GM12878 (cell line): Measurements from ENCODE around the gene GPI. TPM values are rescaled to one million over a fixed set of nuclear protein-coding genes. Genes with fewer than 3 reads are reported as not detected.

ENCODE experiments used
- ATAC-seq: fragments of 200-7000 bp; cut with Tn5 transposase; 3 replicates; pipeline ENCODE4 v1.9.1; 2020; ENCODE audit warnings: mild to moderate bottlenecking, moderate library complexity
- BruUV-seq: library from RNA; stranded (reverse); fragments of 400-500 nt; replicated peaks from 2 replicates; lab custom pipeline; 2021; lab: Mats Ljungman, UMichigan
- CTCF ChIA-PET: fragments of 300-600 bp; sonication (Branson Sonifier 250); formaldehyde crosslinking; extraction: SDS; loops from one replicate; lab custom pipeline; 2021; ENCODE audit warnings: inconsistent platforms; lab: Yijun Ruan, JAX
- POLR2A ChIA-PET: fragments of 350-600 bp; formaldehyde crosslinking; extraction: SDS; loops from one replicate; lab custom pipeline; 2021; ENCODE audit warnings: inconsistent platforms; lab: Charles Lee
- RAD21 ChIA-PET: fragments of 300-600 bp; sonication (Branson Sonifier 250); formaldehyde crosslinking; loops from one replicate; lab custom pipeline; 2023; ENCODE audit warnings: antibody characterized with exemption; ENCODE audit not compliant: unreplicated experiment; lab: Charles Lee
- SMC1A ChIA-PET: fragments of 300-600 bp; sonication (Branson Sonifier 250); formaldehyde crosslinking; loops from one replicate; lab custom pipeline; 2023; ENCODE audit not compliant: unreplicated experiment, uncharacterized antibody; lab: Charles Lee
- DNase-seq: peaks from one replicate; pipeline ENCODE4 v3.0.0-alpha.2; 2011; ENCODE audit warnings: low read depth, low spot score
- FAIRE-seq: peaks from 3 replicates; lab custom pipeline; 2011; peaks lifted over from hg19 to GRCh38; lab: Jason Lieb, UNC
- H2AFZ ChIP-seq: 2 replicates; pipeline ENCODE4 v1.6.0; 2011; ENCODE audit warnings: low read depth, low read length, control low read depth; ENCODE audit not compliant: control insufficient read depth
- H3K27ac ChIP-seq: 2 replicates; pipeline ENCODE4 v1.5.1; 2011; ENCODE audit warnings: control low read depth; ENCODE audit not compliant: control insufficient read depth, insufficient read depth
- H3K27me3 ChIP-seq, 2 experiments: replicated peaks in 1 of 2; 2 replicates each; pipeline versions ENCODE4 v1.6.0 to v1.6.1; 2011; ENCODE audit warnings: low read length in 1 of 2; ENCODE audit not compliant: control insufficient read depth in 2 of 2, insufficient read depth in 2 of 2
- H3K36me3 ChIP-seq, 2 experiments: 2 replicates each; pipeline ENCODE4 v1.5.1; 2011; ENCODE audit warnings: low read length in 1 of 2; ENCODE audit not compliant: control insufficient read depth in 2 of 2, insufficient read depth in 2 of 2
- H3K4me1 ChIP-seq: 2 replicates; pipeline ENCODE4 v1.6.1; 2011; ENCODE audit warnings: mild to moderate bottlenecking, low read length, moderate library complexity, mixed read lengths; ENCODE audit not compliant: control insufficient read depth, insufficient read depth
- H3K4me2 ChIP-seq: 2 replicates; pipeline ENCODE4 v1.6.0; 2011; ENCODE audit warnings: control low read depth; ENCODE audit not compliant: control insufficient read depth, insufficient read depth
- H3K4me3 ChIP-seq: fragments of 200-600 bp; sonication (generic); 2 replicates; pipeline ENCODE4 v1.5.1; 2016
- H3K79me2 ChIP-seq: 2 replicates; pipeline ENCODE4 v1.6.0; 2011; ENCODE audit warnings: low read length; ENCODE audit not compliant: control insufficient read depth, insufficient read depth
- H3K9ac ChIP-seq: 2 replicates; pipeline ENCODE4 v1.8.0; 2011; ENCODE audit warnings: low read length, control low read depth, mixed read lengths; ENCODE audit not compliant: control insufficient read depth, insufficient read depth
- H3K9me3 ChIP-seq: replicated peaks from 3 replicates; pipeline ENCODE4 v1.5.1; 2011; ENCODE audit warnings: mild to moderate bottlenecking, low read length; ENCODE audit not compliant: control insufficient read depth, insufficient read depth
- H4K20me1 ChIP-seq: 2 replicates; pipeline ENCODE4 v1.6.0; 2011; ENCODE audit not compliant: control insufficient read depth, insufficient read depth
- EGR1 ChIP-seq, 2 experiments: IDR thresholded peaks; 1 replicate in 1 of 2; 2 replicates in 1 of 2; pipeline ENCODE4 v1.6.1; 2011 to 2012; ENCODE audit warnings: low read depth in 2 of 2, low read length in 2 of 2, borderline replicate concordance in 1 of 2, mild to moderate bottlenecking in 1 of 2, moderate library complexity in 1 of 2
- FOXK2 ChIP-seq: fragments of 450-650 bp; IDR thresholded peaks from 2 replicates; pipeline ENCODE4 v1.6.1; 2017; ENCODE audit warnings: mild to moderate bottlenecking, moderate library complexity
- GABPA ChIP-seq: IDR thresholded peaks from 2 replicates; pipeline ENCODE4 v1.6.1; 2014; ENCODE audit warnings: antibody characterized with exemption, low read depth, mild to moderate bottlenecking, inconsistent platforms
- KDM1A ChIP-seq: fragments of 200-600 bp; sonication (generic); IDR thresholded peaks from 2 replicates; pipeline ENCODE4 v1.6.1; 2016; ENCODE audit warnings: borderline replicate concordance
- RBBP5 ChIP-seq: fragments of 200-600 bp; sonication (generic); conservative IDR thresholded peaks from 2 replicates; pipeline ENCODE4 v1.6.1; 2016
- SMARCA5 ChIP-seq: fragments of 450-650 bp; IDR thresholded peaks from 2 replicates; pipeline ENCODE4 v1.6.1; 2017; ENCODE audit warnings: mild to moderate bottlenecking
- WGBS: methylation state at CpG from one replicate; pipeline ENCODE4 v1.1.6; 2016; ENCODE audit warnings: low lambda C conversion rate; ENCODE audit not compliant: insufficient replicate concordance, insufficient coverage; ENCODE audit errors: missing lambda C conversion rate; 5-methylcytosine and 5-hydroxymethylcytosine counted together
- in situ Hi-C: fragments of 300-500 bp; cut with MboI; formaldehyde crosslinking; loops from 9 replicates; pipeline ENCODE4 v1.14.3; 2018; ENCODE audit warnings: mixed read lengths
- intact Hi-C: fragments of 100-400 bp; cut with micrococcal nuclease; formaldehyde crosslinking; loops from one replicate; pipeline ENCODE4 v1.14.2; 2022; ENCODE audit not compliant: unreplicated experiment
- polyA plus RNA-seq, 11 experiments: library from polyadenylated mRNA; depleted of rRNA in 4 of 11; unstranded in 6 of 11; stranded (reverse) in 5 of 11; fragments of >200 nt; fragmentation: Nextera tagmentation in 4 of 11; fragmentation: Illumina TruSeq in 1 of 11; extraction: Ambion mirVana in 4 of 11; extraction: Trizol in 1 of 11; gene quantifications; 1 replicate in 1 of 11; 2 replicates in 10 of 11; pipeline versions ENCODE4 v1.2.1 to v1.2.3, GENCODE V29; 2011 to 2016; ENCODE audit warnings: inconsistent platforms in 2 of 11, missing spikeins in 2 of 11, low read depth in 1 of 11
- total RNA-seq, 4 experiments: library from RNA; depleted of rRNA in 3 of 4; stranded (reverse); fragments of >200 nt in 3 of 4; fragmentation: Illumina TruSeq in 1 of 4; extraction: Trizol in 1 of 4; gene quantifications; 2 replicates each; pipeline versions ENCODE4 v1.2.1 to v1.2.3, GENCODE V29; 2013 to 2021
- TF ChIP-seq, protein P1 (sequence below), 3 experiments: IDR thresholded peaks in 2 of 3; conservative IDR thresholded peaks in 1 of 3; 2 replicates each; pipeline ENCODE4 v1.5.1; 2011; ENCODE audit warnings: low read depth in 3 of 3, low read length in 3 of 3, mild to moderate bottlenecking in 3 of 3, control low read depth in 2 of 3, moderate library complexity in 2 of 3, inconsistent platforms in 1 of 3, mixed read lengths in 1 of 3; ENCODE audit not compliant: control insufficient read depth in 2 of 3, insufficient read depth in 1 of 3; ENCODE audit errors: extremely low read depth in 1 of 3

Gene GPI
- total and polyA plus RNA-seq, 10 of the 15 experiments (the other 5 are each of a cell fraction or from before 2014, with no cell fraction given) = 124 to 400 (median 190) TPM

DNA sequence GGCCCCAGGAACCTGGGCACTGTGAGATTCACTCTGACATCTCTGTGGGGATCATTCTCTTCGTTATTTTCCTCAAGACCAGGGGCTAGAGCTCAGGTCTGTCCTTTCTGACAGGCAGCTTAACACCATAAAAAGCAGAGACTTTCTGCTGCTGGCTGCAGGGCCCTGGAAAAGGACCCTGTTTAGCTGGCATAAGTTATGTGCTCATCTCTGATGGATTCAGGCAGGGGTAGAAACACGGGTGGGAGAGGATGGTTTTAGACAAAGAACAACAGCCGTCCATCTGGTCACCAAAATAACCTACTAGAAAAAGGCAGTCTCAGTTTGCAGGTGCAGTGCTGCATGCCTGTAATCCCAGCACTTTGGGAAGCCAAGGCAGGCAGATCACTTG, 2.3 kb upstream of the GPI start:
- H4K20me1 ChIP-seq = peaks cover 4% of the 10 kb centered on the region; the same call in 1 of the 2 replicates
- H3K4me1 ChIP-seq = peaks cover 26% of the 10 kb centered on the region
- no peak for FAIRE-seq
- POLR2A ChIA-PET = no interaction called here
- H3K4me2 ChIP-seq = no peak overlapping the region
- no peaks in the 10 kb centered on the region for H3K9me3 ChIP-seq
- H3K27me3 ChIP-seq = no peaks in the 10 kb centered on the region
- RAD21 ChIA-PET = no interaction called here
- no peak for ATAC-seq
- H3K4me3 ChIP-seq = no peak overlapping the region
- 17% methylated on average over 3 of the region's 3 CpGs for WGBS
- H3K36me3 ChIP-seq = peaks cover 2 to 9% of the 10 kb centered on the region in 2 experiments; a peak in 3 of 4 replicates
- CTCF ChIA-PET = interaction anchor here (0.6 to 1.3 kb wide), 2 partner anchors 69 to 323 kb away, joined by 3 read pairs; no protein-coding TSS in a partner anchor
- H3K27ac ChIP-seq = no peak overlapping the region
- H2AFZ ChIP-seq = no peak overlapping the region
- peaks cover 33% of the 10 kb centered on the region for H3K79me2 ChIP-seq
- no TSS peak for BruUV-seq
- H3K9ac ChIP-seq = no peak overlapping the region
- in situ Hi-C loops = no loop called here
- intact Hi-C loops = no loop called here
- DNase-seq = no peak
- SMC1A ChIA-PET = interaction anchor here (1.6 kb wide), 1 partner anchor 68 kb away, joined by 3 read pairs; no protein-coding TSS in a partner anchor
- TF ChIP-seq GABPA (no peak), SMARCA5 (no peak), KDM1A (no peak), FOXK2 (no peak), RBBP5 (no peak), EGR1 (IDR thresholded peaks at IDR 0.05; ENCODE audit: borderline replicate concordance in 1 of 2, low read depth in 2 of 2, low read length in 2 of 2) (no peak)
- TF ChIP-seq, protein P1, sequence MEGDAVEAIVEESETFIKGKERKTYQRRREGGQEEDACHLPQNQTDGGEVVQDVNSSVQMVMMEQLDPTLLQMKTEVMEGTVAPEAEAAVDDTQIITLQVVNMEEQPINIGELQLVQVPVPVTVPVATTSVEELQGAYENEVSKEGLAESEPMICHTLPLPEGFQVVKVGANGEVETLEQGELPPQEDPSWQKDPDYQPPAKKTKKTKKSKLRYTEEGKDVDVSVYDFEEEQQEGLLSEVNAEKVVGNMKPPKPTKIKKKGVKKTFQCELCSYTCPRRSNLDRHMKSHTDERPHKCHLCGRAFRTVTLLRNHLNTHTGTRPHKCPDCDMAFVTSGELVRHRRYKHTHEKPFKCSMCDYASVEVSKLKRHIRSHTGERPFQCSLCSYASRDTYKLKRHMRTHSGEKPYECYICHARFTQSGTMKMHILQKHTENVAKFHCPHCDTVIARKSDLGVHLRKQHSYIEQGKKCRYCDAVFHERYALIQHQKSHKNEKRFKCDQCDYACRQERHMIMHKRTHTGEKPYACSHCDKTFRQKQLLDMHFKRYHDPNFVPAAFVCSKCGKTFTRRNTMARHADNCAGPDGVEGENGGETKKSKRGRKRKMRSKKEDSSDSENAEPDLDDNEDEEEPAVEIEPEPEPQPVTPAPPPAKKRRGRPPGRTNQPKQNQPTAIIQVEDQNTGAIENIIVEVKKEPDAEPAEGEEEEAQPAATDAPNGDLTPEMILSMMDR (IDR thresholded peaks at IDR 0.05 in 2 of 3, conservative IDR thresholded peaks at IDR 0.05 in 1 of 3; ENCODE audit: control insufficient read depth in 2 of 3, extremely low read depth in 1 of 3, insufficient read depth in 1 of 3, low read depth in 3 of 3, low read length in 3 of 3) = no peak
